Prostate gland (tissue), 2 donors: ENCODE measurements around the gene TMEM222.
A peak's percentile ranks its signal among the peaks of the same experiment; 100 is the strongest.

Experiments used
- POLR2A ChIP-seq: fragments of 450-650 bp; IDR thresholded peaks from one replicate; pipeline ENCODE4 v1.6.1; 2016; ENCODE audit warnings: antibody characterized with exemption, mild to moderate bottlenecking
- POLR2AphosphoS5 ChIP-seq: sonication (generic); formaldehyde crosslinking; IDR thresholded peaks from one replicate; pipeline ENCODE4 v1.6.1; 2017; ENCODE audit warnings: antibody characterized with exemption
- TF ChIP-seq, protein P1 (sequence below), 4 experiments: fragments of 200-600 bp in 2 of 4; fragments of 450-650 bp in 2 of 4; sonication (generic) in 2 of 4; IDR thresholded peaks; 1 replicate in 3 of 4; 2 replicates in 1 of 4; pipeline ENCODE4 v1.5.1; 2016 to 2019; ENCODE audit warnings: antibody characterized with exemption in 4 of 4, mild to moderate bottlenecking in 2 of 4, moderate library complexity in 2 of 4

DNA sequence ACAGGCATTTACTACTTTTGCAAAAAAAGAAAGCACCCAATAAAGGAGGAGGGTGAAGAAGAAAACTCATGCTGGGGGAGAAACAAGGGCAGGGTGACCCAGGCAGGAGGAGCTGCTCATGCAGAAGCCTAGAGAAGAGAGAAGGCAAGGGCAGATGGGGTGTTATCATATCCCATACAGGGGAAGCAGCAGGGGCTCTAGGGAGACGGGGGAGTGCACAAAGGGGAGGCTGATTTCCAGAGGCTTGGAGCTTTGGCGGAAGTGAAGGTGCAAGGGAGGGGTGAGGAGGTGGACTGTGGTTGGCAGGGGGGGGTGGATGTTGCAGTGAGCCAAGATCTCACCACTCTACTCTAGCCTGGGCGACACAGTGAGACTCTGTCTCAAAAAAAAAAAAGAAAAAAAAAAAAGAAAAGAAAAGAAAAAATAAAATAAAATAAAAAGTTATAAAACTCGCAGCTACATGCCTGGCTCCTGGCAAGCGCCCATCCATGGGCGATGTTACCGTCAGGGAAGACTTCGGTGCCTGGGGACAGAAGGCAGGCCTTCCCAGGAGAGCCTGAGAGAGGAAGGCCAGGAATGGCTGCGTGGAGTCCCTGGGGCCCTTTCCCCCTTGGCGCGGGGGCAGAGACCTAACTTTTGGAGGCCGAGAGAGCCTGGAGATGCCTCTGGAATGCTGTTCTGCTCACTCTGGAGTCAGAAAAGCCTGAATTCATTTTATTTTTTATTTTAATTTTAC lies 56.0 kb downstream of the TMEM222 start:
- TF ChIP-seq, protein P1, sequence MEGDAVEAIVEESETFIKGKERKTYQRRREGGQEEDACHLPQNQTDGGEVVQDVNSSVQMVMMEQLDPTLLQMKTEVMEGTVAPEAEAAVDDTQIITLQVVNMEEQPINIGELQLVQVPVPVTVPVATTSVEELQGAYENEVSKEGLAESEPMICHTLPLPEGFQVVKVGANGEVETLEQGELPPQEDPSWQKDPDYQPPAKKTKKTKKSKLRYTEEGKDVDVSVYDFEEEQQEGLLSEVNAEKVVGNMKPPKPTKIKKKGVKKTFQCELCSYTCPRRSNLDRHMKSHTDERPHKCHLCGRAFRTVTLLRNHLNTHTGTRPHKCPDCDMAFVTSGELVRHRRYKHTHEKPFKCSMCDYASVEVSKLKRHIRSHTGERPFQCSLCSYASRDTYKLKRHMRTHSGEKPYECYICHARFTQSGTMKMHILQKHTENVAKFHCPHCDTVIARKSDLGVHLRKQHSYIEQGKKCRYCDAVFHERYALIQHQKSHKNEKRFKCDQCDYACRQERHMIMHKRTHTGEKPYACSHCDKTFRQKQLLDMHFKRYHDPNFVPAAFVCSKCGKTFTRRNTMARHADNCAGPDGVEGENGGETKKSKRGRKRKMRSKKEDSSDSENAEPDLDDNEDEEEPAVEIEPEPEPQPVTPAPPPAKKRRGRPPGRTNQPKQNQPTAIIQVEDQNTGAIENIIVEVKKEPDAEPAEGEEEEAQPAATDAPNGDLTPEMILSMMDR (IDR thresholded peaks at IDR 0.05): no peak
- TF ChIP-seq POLR2AphosphoS5 (peak; percentile 29), POLR2A (no peak)
